HK-2 (cell line): Measurements from ENCODE around the gene RNF224.
A peak's percentile ranks its signal among the peaks of the same experiment; 100 is the strongest.

Experiments used
- DNase-seq: peaks from one replicate; pipeline ENCODE4 v3.0.0-alpha.2; 2018; ENCODE audit not compliant: unreplicated experiment

RNF224 gene

GRCh38 chr9:137192448-137192780 lies 34.9 kb upstream of the RNF224 start:
- no peak for DNase-seq

- no peak for DNase-seq
Measured at GRCh38 chr9:137192859-137193258, 34.4 kb upstream of the RNF224 start.

- DNase-seq, result no peak
Measured at GRCh38 chr9:137193771-137194170, 33.5 kb upstream of the RNF224 start.

- DNase-seq, result peak; percentile 40
Measured at GRCh38 chr9:137194388-137194787, 32.9 kb upstream of the RNF224 start.

- no peak for DNase-seq
Measured at GRCh38 chr9:137194909-137195308, 32.4 kb upstream of the RNF224 start.

- no peak for DNase-seq
Measured at GRCh38 chr9:137195525-137196220, 31.6 kb upstream of the RNF224 start.

GRCh38 chr9:137198051-137198901 lies 29.0 kb upstream of the RNF224 start:
- DNase-seq, result no peak

- DNase-seq, result no peak
Measured at GRCh38 chr9:137198902-137199283, 28.4 kb upstream of the RNF224 start.

GRCh38 chr9:137199411-137200121 lies 27.7 kb upstream of the RNF224 start:
- peak; percentile 47 for DNase-seq

GRCh38 chr9:137200311-137201204 lies 26.7 kb upstream of the RNF224 start, which contains the start of gene TPRN:
Gene TPRN, minus strand, starts transcription at chr9:137200741. Its CDS starts 30 bp downstream, at chr9:137200711.
- peak; percentile 99 for DNase-seq

- no peak for DNase-seq
Measured at GRCh38 chr9:137201205-137201868, 26.0 kb upstream of the RNF224 start.

- DNase-seq, result no peak
Measured at GRCh38 chr9:137202966-137203365, 24.3 kb upstream of the RNF224 start.

- no peak for DNase-seq
Measured at GRCh38 chr9:137204731-137205125, 22.6 kb upstream of the RNF224 start.

GRCh38 chr9:137205126-137206069 lies 21.9 kb upstream of the RNF224 start, which contains the start of the genes NDOR1 and TMEM203:
Gene NDOR1, plus strand, starts transcription at chr9:137205700. Its CDS starts 78 bp downstream, at chr9:137205778.
Gene TMEM203, minus strand, starts transcription at chr9:137205648. Its CDS starts 234 bp downstream, at chr9:137205414.
- DNase-seq, result peak; percentile 88

GRCh38 chr9:137206602-137207001 lies 20.7 kb upstream of the RNF224 start:
- DNase-seq, result no peak

GRCh38 chr9:137211532-137211931 lies 15.8 kb upstream of the RNF224 start:
- no peak for DNase-seq

GRCh38 chr9:137212520-137212919 lies 14.8 kb upstream of the RNF224 start:
- no peak for DNase-seq

GRCh38 chr9:137213160-137214060 lies 13.9 kb upstream of the RNF224 start:
- no peak for DNase-seq

- DNase-seq, result no peak
Measured at GRCh38 chr9:137214620-137215019, 12.7 kb upstream of the RNF224 start.
